SK-N-SH treated with all-trans-retinoic acid at 6 μM for 48 hours (cell line): ENCODE data around the gene SLK.

Source experiments
- ATAC-seq: fragments of 200-7000 bp; cut with Tn5 transposase; 3 replicates; pipeline ENCODE4 v1.9.1; 2020; ENCODE audit warnings: mild to moderate bottlenecking, moderate library complexity
- ARNTL ChIP-seq: fragments of 450-650 bp; formaldehyde crosslinking; IDR thresholded peaks from 2 replicates; pipeline ENCODE4 v1.5.0; 2020; ENCODE audit warnings: low read depth, mild to moderate bottlenecking, moderate library complexity, borderline replicate concordance
- BACH2 ChIP-seq: fragments of 250-450 bp; sonication (Bioruptor Pico); IDR thresholded peaks from 2 replicates; pipeline ENCODE4 v1.9.0; 2021; ENCODE audit warnings: mild to moderate bottlenecking, borderline replicate concordance
- CREB5 ChIP-seq: fragments of 250-450 bp; sonication (Bioruptor Pico); IDR thresholded peaks from 2 replicates; pipeline ENCODE4 v1.5.1; 2020; ENCODE audit warnings: low read depth, mild to moderate bottlenecking, moderate library complexity
- CSDC2 ChIP-seq: fragments of 250-450 bp; sonication (Bioruptor Pico); IDR thresholded peaks from 2 replicates; pipeline ENCODE4 v1.5.0; 2020; ENCODE audit warnings: mild to moderate bottlenecking, moderate library complexity
- ESRRG ChIP-seq: fragments of 250-450 bp; sonication (Bioruptor Pico); IDR thresholded peaks from 2 replicates; pipeline ENCODE4 v1.6.1; 2021; ENCODE audit warnings: mild to moderate bottlenecking
- GLIS3 ChIP-seq: fragments of 250-450 bp; sonication (Bioruptor Pico); IDR thresholded peaks from 2 replicates; pipeline ENCODE4 v1.5.0; 2020; ENCODE audit warnings: mild to moderate bottlenecking, moderate library complexity
- ISL1 ChIP-seq: fragments of 250-450 bp; sonication (Bioruptor Pico); IDR thresholded peaks from 2 replicates; pipeline ENCODE4 v2.1.2; 2022; ENCODE audit warnings: mild to moderate bottlenecking, moderate library complexity
- OSR1 ChIP-seq: fragments of 250-450 bp; sonication (Bioruptor Pico); IDR thresholded peaks from 2 replicates; pipeline ENCODE4 v1.8.0; 2022; ENCODE audit warnings: moderate library complexity, mild to moderate bottlenecking, inconsistent platforms
- POU6F1 ChIP-seq: fragments of 250-450 bp; sonication (Bioruptor Pico); IDR thresholded peaks from 2 replicates; pipeline ENCODE4 v1.8.0; 2021; ENCODE audit warnings: low read depth, mild to moderate bottlenecking, moderate library complexity, borderline replicate concordance
- PPARA ChIP-seq: fragments of 250-450 bp; sonication (Bioruptor Pico); IDR thresholded peaks from 2 replicates; pipeline ENCODE4 v1.5.0; 2020; ENCODE audit warnings: mild to moderate bottlenecking, borderline replicate concordance
- RARB ChIP-seq: fragments of 250-450 bp; sonication (Bioruptor Pico); IDR thresholded peaks from 2 replicates; pipeline ENCODE4 v1.8.0; 2021; ENCODE audit warnings: mild to moderate bottlenecking, moderate library complexity
- SNAI2 ChIP-seq: fragments of 250-450 bp; sonication (Bioruptor Pico); IDR thresholded peaks from 2 replicates; pipeline ENCODE4 v1.5.0; 2020; ENCODE audit warnings: mild to moderate bottlenecking, moderate library complexity
- TCF4 ChIP-seq: fragments of 250-450 bp; sonication (Bioruptor Pico); IDR thresholded peaks from 2 replicates; pipeline ENCODE4 v1.8.0; 2021; ENCODE audit warnings: mild to moderate bottlenecking, moderate library complexity, borderline replicate concordance
- TOX ChIP-seq: fragments of 250-450 bp; sonication (Bioruptor Pico); IDR thresholded peaks from 2 replicates; pipeline ENCODE4 v1.8.0; 2021; ENCODE audit warnings: mild to moderate bottlenecking, moderate library complexity, borderline replicate concordance
- ZFP3 ChIP-seq: fragments of 250-450 bp; sonication (Bioruptor Pico); IDR thresholded peaks from 2 replicates; pipeline ENCODE4 v1.5.0; 2020; ENCODE audit warnings: mild to moderate bottlenecking, moderate library complexity
- ZFP30 ChIP-seq: fragments of 450-650 bp; formaldehyde crosslinking; IDR thresholded peaks from 2 replicates; pipeline ENCODE4 v1.5.0; 2022; ENCODE audit warnings: mild to moderate bottlenecking, moderate library complexity
- ZNF565 ChIP-seq: fragments of 450-650 bp; formaldehyde crosslinking; conservative IDR thresholded peaks from 2 replicates; pipeline ENCODE4 v1.5.0; 2020; ENCODE audit warnings: low read depth, mild to moderate bottlenecking, moderate library complexity
- ZNF70 ChIP-seq: fragments of 450-650 bp; formaldehyde crosslinking; IDR thresholded peaks from 2 replicates; pipeline ENCODE4 v1.5.0; 2020; ENCODE audit warnings: mild to moderate bottlenecking, moderate library complexity
- ZNF8 ChIP-seq: fragments of 450-650 bp; formaldehyde crosslinking; IDR thresholded peaks from 2 replicates; pipeline ENCODE4 v1.5.0; 2020; ENCODE audit warnings: mild to moderate bottlenecking, moderate library complexity
- TF ChIP-seq, protein P1 (sequence below): fragments of 250-450 bp; sonication (Bioruptor Pico); IDR thresholded peaks from 2 replicates; pipeline ENCODE4 v1.5.1; 2021; ENCODE audit warnings: mild to moderate bottlenecking, moderate library complexity
- TF ChIP-seq, protein P2 (sequence below): fragments of 250-450 bp; sonication (Bioruptor Pico); IDR thresholded peaks from 2 replicates; pipeline ENCODE4 v1.5.0; 2020; ENCODE audit warnings: mild to moderate bottlenecking, moderate library complexity
- TF ChIP-seq, protein P3 (sequence below): fragments of 250-450 bp; sonication (Bioruptor Pico); IDR thresholded peaks from 2 replicates; pipeline ENCODE4 v1.8.0; 2020; ENCODE audit warnings: mild to moderate bottlenecking, moderate library complexity, borderline replicate concordance

The SLK gene

DNA sequence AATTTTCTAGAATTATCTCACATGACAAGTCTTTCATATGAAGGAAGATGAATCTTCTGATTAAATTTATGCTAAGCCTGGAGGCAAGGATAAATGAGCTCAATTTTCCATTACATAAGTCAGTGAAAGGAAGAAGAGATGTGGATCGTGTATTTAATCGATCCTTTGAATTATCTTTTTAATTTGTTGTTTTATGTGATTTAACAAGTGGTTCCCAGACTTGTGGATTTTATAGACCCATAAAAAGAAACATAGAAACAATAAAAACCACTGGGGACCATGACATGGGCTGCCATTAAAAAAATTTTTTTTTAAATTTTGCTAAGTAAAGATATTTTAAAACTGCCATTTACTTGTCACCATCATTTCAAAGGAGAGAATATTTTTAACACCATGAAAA lies 45.0 kb downstream of the SLK start:
- TF ChIP-seq GLIS3 (CRISPR knock-in tag) (no peak), RARB (CRISPR knock-in tag) (no peak)
- ATAC-seq, result no peak

DNA sequence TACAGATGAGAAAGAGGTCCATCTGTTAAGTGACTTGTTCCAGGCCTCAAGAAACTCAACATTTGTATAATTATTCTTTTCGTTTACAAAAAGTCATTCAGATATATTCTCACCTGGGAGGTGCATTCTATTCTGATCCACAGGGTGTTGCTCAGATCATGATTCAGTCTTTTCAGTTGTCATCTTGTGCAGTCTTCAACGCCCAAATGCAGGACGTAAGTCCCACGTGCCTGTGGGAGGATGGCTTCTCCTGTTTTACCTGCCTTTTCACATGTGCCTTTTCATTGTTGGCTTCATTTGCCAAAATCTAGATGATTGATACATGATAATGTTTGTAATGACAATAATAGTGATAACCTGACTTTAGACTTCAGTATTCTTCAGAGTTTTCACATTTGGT lies 46.5 kb downstream of the SLK start:
- no peak for TF ChIP-seq TCF4
- TF ChIP-seq CSDC2, result no peak
- TF ChIP-seq, protein P1, sequence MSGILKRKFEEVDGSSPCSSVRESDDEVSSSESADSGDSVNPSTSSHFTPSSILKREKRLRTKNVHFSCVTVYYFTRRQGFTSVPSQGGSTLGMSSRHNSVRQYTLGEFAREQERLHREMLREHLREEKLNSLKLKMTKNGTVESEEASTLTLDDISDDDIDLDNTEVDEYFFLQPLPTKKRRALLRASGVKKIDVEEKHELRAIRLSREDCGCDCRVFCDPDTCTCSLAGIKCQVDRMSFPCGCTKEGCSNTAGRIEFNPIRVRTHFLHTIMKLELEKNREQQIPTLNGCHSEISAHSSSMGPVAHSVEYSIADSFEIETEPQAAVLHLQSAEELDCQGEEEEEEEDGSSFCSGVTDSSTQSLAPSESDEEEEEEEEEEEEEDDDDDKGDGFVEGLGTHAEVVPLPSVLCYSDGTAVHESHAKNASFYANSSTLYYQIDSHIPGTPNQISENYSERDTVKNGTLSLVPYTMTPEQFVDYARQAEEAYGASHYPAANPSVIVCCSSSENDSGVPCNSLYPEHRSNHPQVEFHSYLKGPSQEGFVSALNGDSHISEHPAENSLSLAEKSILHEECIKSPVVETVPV (CRISPR knock-in tag), result no peak
- TF ChIP-seq ISL1, result no peak
- TF ChIP-seq ARNTL (CRISPR knock-in tag), result no peak
- TF ChIP-seq POU6F1 (CRISPR knock-in tag), result no peak
- TF ChIP-seq ZNF565 (CRISPR knock-in tag), result no peak
- TF ChIP-seq CREB5 (CRISPR knock-in tag), result no peak
- no peak for TF ChIP-seq PPARA
- TF ChIP-seq, protein P2, sequence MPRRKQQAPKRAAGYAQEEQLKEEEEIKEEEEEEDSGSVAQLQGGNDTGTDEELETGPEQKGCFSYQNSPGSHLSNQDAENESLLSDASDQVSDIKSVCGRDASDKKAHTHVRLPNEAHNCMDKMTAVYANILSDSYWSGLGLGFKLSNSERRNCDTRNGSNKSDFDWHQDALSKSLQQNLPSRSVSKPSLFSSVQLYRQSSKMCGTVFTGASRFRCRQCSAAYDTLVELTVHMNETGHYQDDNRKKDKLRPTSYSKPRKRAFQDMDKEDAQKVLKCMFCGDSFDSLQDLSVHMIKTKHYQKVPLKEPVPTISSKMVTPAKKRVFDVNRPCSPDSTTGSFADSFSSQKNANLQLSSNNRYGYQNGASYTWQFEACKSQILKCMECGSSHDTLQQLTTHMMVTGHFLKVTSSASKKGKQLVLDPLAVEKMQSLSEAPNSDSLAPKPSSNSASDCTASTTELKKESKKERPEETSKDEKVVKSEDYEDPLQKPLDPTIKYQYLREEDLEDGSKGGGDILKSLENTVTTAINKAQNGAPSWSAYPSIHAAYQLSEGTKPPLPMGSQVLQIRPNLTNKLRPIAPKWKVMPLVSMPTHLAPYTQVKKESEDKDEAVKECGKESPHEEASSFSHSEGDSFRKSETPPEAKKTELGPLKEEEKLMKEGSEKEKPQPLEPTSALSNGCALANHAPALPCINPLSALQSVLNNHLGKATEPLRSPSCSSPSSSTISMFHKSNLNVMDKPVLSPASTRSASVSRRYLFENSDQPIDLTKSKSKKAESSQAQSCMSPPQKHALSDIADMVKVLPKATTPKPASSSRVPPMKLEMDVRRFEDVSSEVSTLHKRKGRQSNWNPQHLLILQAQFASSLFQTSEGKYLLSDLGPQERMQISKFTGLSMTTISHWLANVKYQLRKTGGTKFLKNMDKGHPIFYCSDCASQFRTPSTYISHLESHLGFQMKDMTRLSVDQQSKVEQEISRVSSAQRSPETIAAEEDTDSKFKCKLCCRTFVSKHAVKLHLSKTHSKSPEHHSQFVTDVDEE (CRISPR knock-in tag), result no peak
- no peak for TF ChIP-seq OSR1 (CRISPR knock-in tag)
- TF ChIP-seq ZNF8 (CRISPR knock-in tag), result no peak
- no peak for TF ChIP-seq RARB (CRISPR knock-in tag)

DNA sequence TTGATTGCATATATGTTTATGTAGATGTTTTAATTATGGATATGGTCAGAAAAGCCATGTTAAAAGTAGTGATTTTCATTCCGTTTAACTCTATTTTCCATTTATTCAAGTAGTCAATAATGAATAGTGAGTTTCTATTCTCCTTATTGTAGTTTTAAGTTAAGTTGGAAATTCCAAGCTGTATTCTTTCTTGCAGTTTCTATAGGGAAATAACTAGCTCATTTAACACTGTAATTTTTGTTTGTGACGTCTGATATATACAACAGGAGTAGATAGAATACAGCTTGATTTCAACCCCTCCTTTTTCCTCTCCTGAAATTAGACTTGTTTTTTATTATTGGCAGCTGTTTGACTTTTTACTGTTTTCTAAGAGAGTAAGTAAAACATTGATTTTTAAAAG lies 47.2 kb downstream of the SLK start:
- TF ChIP-seq, protein P3, sequence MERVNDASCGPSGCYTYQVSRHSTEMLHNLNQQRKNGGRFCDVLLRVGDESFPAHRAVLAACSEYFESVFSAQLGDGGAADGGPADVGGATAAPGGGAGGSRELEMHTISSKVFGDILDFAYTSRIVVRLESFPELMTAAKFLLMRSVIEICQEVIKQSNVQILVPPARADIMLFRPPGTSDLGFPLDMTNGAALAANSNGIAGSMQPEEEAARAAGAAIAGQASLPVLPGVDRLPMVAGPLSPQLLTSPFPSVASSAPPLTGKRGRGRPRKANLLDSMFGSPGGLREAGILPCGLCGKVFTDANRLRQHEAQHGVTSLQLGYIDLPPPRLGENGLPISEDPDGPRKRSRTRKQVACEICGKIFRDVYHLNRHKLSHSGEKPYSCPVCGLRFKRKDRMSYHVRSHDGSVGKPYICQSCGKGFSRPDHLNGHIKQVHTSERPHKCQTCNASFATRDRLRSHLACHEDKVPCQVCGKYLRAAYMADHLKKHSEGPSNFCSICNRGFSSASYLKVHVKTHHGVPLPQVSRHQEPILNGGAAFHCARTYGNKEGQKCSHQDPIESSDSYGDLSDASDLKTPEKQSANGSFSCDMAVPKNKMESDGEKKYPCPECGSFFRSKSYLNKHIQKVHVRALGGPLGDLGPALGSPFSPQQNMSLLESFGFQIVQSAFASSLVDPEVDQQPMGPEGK (CRISPR knock-in tag), result no peak
- TF ChIP-seq CREB5 (CRISPR knock-in tag) (no peak), ESRRG (CRISPR knock-in tag) (no peak), OSR1 (CRISPR knock-in tag) (no peak), BACH2 (no peak), ZFP3 (CRISPR knock-in tag) (no peak), ZNF70 (CRISPR knock-in tag) (no peak), TCF4 (no peak), RARB (CRISPR knock-in tag) (no peak), SNAI2 (no peak), POU6F1 (CRISPR knock-in tag) (no peak), TOX (CRISPR knock-in tag) (no peak), ZNF8 (CRISPR knock-in tag) (no peak), ZNF565 (CRISPR knock-in tag) (no peak), ARNTL (CRISPR knock-in tag) (no peak), ZFP30 (CRISPR knock-in tag) (no peak), GLIS3 (CRISPR knock-in tag) (no peak)
- ATAC-seq, result no peak

More for the DNA sequence above, 46.5 kb downstream of the SLK start:
- no peak for ATAC-seq
